Measurements from ENCODE around the gene SLC9A3. TPM values are rescaled to one million over a fixed set of nuclear protein-coding genes. Genes with fewer than 3 reads are reported as not detected.

Gene SLC9A3
- total RNA-seq, 3 donors from 2014 or later (not counting 1 experiment from before 2014, with no cell fraction given) = 0.61 to 1.1 (median 0.73) TPM

DNA sequence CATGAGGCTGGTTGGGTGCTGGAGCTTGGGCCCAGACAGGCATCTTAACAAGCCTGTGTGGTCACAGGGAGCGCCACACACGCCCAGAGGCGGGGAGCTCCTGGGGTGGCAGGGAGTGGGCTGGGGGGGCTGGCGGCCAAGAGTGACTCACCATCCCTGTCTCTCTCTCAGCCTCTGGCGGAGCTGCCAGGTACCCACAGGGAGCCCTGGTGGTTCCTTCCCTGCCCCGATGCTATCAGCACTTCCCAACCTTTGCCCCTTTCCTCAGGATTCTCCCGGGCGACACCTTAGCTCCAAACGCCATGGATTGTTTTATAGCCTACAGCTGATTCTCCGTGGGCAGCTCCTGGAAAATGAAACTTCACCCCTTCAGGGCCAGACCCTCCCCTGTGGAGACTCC, 5.5 kb downstream of the SLC9A3 start:
- H3K9me3 ChIP-seq (ENCODE audit: control insufficient read depth, insufficient read depth, low read length) = no peaks in the 10 kb centered on the region
- ATAC-seq (no peak), DNase-seq (no peak)
- Mint-ChIP-seq H3K27me3 (ENCODE audit: low read depth in 2 of 2) (peaks cover 0 to 30% of the 10 kb centered on the region in 2 donors), H3K4me3 (no peak overlapping the region), H3K4me1 (peaks cover 0 to 7% of the 10 kb centered on the region in 2 donors), H3K36me3 (no peaks in the 10 kb centered on the region), H3K9me3 (peaks cover 2 to 7% of the 10 kb centered on the region in 2 donors), H3K27ac (no peak overlapping the region)
- intact Hi-C loops (cut with micrococcal nuclease) = no loop called here
- TF ChIP-seq, protein P1, sequence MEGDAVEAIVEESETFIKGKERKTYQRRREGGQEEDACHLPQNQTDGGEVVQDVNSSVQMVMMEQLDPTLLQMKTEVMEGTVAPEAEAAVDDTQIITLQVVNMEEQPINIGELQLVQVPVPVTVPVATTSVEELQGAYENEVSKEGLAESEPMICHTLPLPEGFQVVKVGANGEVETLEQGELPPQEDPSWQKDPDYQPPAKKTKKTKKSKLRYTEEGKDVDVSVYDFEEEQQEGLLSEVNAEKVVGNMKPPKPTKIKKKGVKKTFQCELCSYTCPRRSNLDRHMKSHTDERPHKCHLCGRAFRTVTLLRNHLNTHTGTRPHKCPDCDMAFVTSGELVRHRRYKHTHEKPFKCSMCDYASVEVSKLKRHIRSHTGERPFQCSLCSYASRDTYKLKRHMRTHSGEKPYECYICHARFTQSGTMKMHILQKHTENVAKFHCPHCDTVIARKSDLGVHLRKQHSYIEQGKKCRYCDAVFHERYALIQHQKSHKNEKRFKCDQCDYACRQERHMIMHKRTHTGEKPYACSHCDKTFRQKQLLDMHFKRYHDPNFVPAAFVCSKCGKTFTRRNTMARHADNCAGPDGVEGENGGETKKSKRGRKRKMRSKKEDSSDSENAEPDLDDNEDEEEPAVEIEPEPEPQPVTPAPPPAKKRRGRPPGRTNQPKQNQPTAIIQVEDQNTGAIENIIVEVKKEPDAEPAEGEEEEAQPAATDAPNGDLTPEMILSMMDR (IDR thresholded peaks at IDR 0.05) = no peak
- WGBS (ENCODE audit: insufficient coverage) = 80% methylated on average over 10 of the region's 10 CpGs
- no peaks in the 10 kb centered on the region for H3K4me1 ChIP-seq (ENCODE audit: control insufficient read depth, insufficient read depth, low read length)
- no peak overlapping the region for H3K4me3 ChIP-seq (ENCODE audit: low read length)
- H3K27ac ChIP-seq (ENCODE audit: low read length) = no peak overlapping the region
- peaks cover 7% of the 10 kb centered on the region for H3K27me3 ChIP-seq (ENCODE audit: control insufficient read depth, insufficient read depth, low read length)
- H3K36me3 ChIP-seq (ENCODE audit: control insufficient read depth, insufficient read depth, low read length) = no peaks in the 10 kb centered on the region

DNA sequence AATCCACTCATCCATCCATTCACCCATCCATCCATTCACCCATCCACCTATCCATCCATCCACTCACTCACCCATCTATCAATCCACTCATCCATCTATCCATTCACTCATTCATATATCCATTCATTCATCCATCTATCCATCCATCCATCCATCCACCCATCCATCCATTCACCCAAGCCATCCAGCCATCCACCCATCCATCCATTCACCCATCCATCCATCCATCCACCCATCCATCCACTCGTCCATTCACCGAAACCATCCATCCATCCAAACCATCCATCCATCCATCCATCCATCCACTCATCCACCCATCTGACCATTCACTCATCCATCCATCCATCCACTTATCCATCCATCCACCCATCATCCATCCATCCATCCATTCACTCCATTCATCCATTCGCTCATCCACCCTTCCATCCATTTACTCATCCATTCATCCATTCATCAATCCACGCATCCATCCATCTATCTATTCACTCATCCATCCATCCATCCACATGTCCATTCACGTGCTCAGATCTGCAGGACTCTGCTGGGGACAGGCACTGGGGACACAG, 6.6 kb downstream of the SLC9A3 start:
- no peak for DNase-seq
- Mint-ChIP-seq H3K4me3 (no peak overlapping the region), H3K9me3 (peaks cover 2 to 7% of the 10 kb centered on the region in 2 donors), H3K36me3 (no peaks in the 10 kb centered on the region), H3K27ac (no peak overlapping the region), H3K4me1 (no peaks in the 10 kb centered on the region), H3K27me3 (ENCODE audit: low read depth in 2 of 2) (peaks cover 0 to 21% of the 10 kb centered on the region in 2 donors)
- H3K36me3 ChIP-seq (ENCODE audit: control insufficient read depth, insufficient read depth, low read length) = no peaks in the 10 kb centered on the region
- H3K4me3 ChIP-seq (ENCODE audit: low read length) = no peak overlapping the region
- H3K27me3 ChIP-seq (ENCODE audit: control insufficient read depth, insufficient read depth, low read length) = no peaks in the 10 kb centered on the region
- H3K27ac ChIP-seq (ENCODE audit: low read length) = no peak overlapping the region
- TF ChIP-seq, protein P1 (IDR thresholded peaks at IDR 0.05) = no peak
- WGBS (ENCODE audit: insufficient coverage) = 91% methylated on average over 5 of the region's 5 CpGs
- no peaks in the 10 kb centered on the region for H3K9me3 ChIP-seq (ENCODE audit: control insufficient read depth, insufficient read depth, low read length)
- intact Hi-C loops (cut with micrococcal nuclease) = no loop called here
- no peak for ATAC-seq
- no peaks in the 10 kb centered on the region for H3K4me1 ChIP-seq (ENCODE audit: control insufficient read depth, insufficient read depth, low read length)

DNA sequence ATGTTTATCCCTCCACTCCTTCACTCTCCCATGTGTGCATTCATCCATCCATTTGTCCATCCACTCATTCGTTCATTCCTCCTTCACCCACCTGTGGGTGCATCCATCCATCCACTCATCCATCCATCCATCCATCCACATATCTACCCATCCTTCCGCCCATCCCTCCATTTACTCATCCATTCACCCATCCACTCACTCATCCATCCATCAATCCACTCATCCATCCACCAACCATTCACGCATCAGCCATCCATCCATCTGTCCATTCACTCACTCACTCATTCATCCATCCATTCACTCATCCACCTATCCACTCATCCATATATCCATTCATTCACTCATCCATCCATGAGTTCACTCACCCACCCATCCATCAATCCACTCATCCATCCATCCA, 7.3 kb downstream of the SLC9A3 start:
- Mint-ChIP-seq H3K27me3 (ENCODE audit: low read depth in 2 of 2) (peaks cover 0 to 21% of the 10 kb centered on the region in 2 donors), H3K4me1 (no peaks in the 10 kb centered on the region), H3K36me3 (no peaks in the 10 kb centered on the region), H3K27ac (no peak overlapping the region), H3K9me3 (peaks cover 2 to 7% of the 10 kb centered on the region in 2 donors), H3K4me3 (no peak overlapping the region)
- DNase-seq (no peak), ATAC-seq (no peak)
- no peaks in the 10 kb centered on the region for H3K9me3 ChIP-seq (ENCODE audit: control insufficient read depth, insufficient read depth, low read length)
- intact Hi-C loops (cut with micrococcal nuclease) = no loop called here
- no peak overlapping the region for H3K4me3 ChIP-seq (ENCODE audit: low read length)
- H3K36me3 ChIP-seq (ENCODE audit: control insufficient read depth, insufficient read depth, low read length) = no peaks in the 10 kb centered on the region
- WGBS (ENCODE audit: insufficient coverage) = 90% methylated on average over 3 of the region's 3 CpGs
- TF ChIP-seq, protein P1 (IDR thresholded peaks at IDR 0.05) = no peak
- no peak overlapping the region for H3K27ac ChIP-seq (ENCODE audit: low read length)
- no peaks in the 10 kb centered on the region for H3K4me1 ChIP-seq (ENCODE audit: control insufficient read depth, insufficient read depth, low read length)
- no peaks in the 10 kb centered on the region for H3K27me3 ChIP-seq (ENCODE audit: control insufficient read depth, insufficient read depth, low read length)

DNA sequence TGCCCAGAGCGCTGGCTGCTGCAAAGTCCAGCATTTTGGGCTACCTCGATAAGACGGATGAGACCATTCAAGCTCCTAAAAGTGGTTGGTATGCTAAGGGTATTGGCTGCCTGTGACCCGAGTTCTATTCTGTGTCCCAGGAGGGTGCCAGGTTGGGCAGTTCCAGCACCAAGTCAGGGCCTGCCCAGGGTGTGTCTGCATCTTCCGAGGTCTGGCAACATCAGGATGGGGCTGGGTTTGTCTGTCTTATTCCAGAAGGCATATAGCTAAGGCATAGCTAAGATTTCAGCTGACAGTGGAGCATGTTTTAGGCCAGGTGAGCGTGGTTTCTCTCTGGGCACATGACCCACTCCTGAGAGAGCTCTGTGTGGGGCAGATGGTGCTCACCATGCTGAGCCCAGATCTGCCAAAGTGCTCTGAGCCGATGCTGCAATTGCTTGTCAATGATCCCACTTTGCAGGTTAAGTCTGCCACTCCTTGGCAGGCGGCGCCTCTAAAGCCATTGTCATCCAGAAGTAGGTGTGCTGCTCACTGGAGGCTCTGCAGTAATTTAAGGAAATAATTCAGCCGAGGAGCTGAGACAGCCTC, 7.8 kb downstream of the SLC9A3 start:
- no peak for DNase-seq
- Mint-ChIP-seq H3K36me3 (no peaks in the 10 kb centered on the region), H3K9me3 (peaks cover 2 to 7% of the 10 kb centered on the region in 2 donors), H3K4me1 (no peaks in the 10 kb centered on the region), H3K27ac (no peak overlapping the region), H3K27me3 (ENCODE audit: low read depth in 2 of 2) (peaks cover 0 to 19% of the 10 kb centered on the region in 2 donors), H3K4me3 (no peak overlapping the region)
- H3K36me3 ChIP-seq (ENCODE audit: control insufficient read depth, insufficient read depth, low read length) = no peaks in the 10 kb centered on the region
- TF ChIP-seq, protein P1 (IDR thresholded peaks at IDR 0.05) = no peak
- 85% methylated on average over 10 of the region's 10 CpGs for WGBS (ENCODE audit: insufficient coverage)
- intact Hi-C loops (cut with micrococcal nuclease) = no loop called here
- H3K9me3 ChIP-seq (ENCODE audit: control insufficient read depth, insufficient read depth, low read length) = no peaks in the 10 kb centered on the region
- no peak overlapping the region for H3K27ac ChIP-seq (ENCODE audit: low read length)
- no peaks in the 10 kb centered on the region for H3K27me3 ChIP-seq (ENCODE audit: control insufficient read depth, insufficient read depth, low read length)
- no peak overlapping the region for H3K4me3 ChIP-seq (ENCODE audit: low read length)
- H3K4me1 ChIP-seq (ENCODE audit: control insufficient read depth, insufficient read depth, low read length) = no peaks in the 10 kb centered on the region
- no peak for ATAC-seq
